HUES6 (cell line): ENCODE results near the gene EXOC7.

Experiments
- H3K27ac ChIP-seq: 2 replicates; pipeline ENCODE4 v1.7.0; 2013; ENCODE audit warnings: low read depth, mild to moderate bottlenecking, low read length, inconsistent platforms
- H3K27me3 ChIP-seq: 2 replicates; pipeline ENCODE4 v1.6.1; 2013; ENCODE audit warnings: low read length; ENCODE audit not compliant: control insufficient read depth, insufficient read depth
- H3K36me3 ChIP-seq: 2 replicates; pipeline ENCODE4 v1.6.1; 2013; ENCODE audit warnings: low read length; ENCODE audit not compliant: control insufficient read depth, insufficient read depth
- H3K4me1 ChIP-seq: 2 replicates; pipeline ENCODE4 v1.6.1; 2013; ENCODE audit warnings: low read length; ENCODE audit not compliant: control insufficient read depth, insufficient read depth
- H3K4me3 ChIP-seq: 2 replicates; pipeline ENCODE4 v1.5.1; 2013; ENCODE audit warnings: low read depth, low read length
- H3K9ac ChIP-seq: one replicate; pipeline ENCODE4 v1.6.1; 2013; ENCODE audit warnings: mild to moderate bottlenecking, low read length
- H3K9me3 ChIP-seq: 2 replicates; pipeline ENCODE4 v1.6.1; 2013; ENCODE audit warnings: low read depth, low read length; ENCODE audit not compliant: control insufficient read depth, insufficient read depth

The EXOC7 gene

DNA sequence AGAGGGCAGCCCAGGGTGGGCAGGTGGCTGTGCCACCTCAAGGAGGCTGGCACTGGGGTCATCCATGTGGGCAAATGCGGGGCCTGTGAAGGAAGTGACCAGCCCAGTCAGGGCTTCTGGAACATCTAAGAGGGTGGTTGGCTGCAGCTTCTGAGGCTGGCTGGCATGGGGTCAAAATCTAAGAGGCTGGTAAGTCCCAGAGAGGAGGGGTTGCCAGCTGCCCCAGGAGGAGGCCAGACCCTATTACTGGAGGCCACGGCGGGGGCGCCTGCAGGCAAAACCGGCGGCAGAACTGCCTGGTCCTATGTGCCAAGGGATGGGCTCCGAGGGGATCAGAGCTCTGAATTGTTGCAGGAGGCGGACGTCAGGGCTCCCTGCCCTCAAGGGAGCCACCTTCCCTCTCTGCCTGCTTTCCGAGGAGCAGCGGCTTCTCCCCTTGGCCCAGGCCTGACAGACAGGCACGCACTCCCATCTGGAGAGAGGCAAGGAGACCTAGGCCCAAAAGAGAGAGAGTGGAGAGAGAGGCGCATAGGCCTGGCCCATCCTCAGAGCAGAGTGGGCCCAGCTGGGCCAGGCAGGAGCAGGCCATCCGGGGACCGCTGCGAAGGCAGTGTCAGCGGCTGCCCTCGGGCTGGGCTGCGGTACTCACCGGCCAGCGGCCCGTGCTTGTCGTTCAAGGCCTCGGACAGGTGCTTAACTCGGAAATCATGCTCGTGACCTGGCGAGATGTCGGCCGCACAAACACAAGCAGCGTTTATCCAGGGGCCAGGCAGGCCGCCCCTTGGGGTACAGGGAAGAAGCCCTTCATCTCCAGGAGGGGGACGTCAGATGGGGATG is 13.7 kb downstream of the EXOC7 start:
- no peak overlapping the region for H3K9ac ChIP-seq
- H3K4me3 ChIP-seq, result no peak overlapping the region
- H3K9me3 ChIP-seq, result no peaks in the 10 kb centered on the region
- no peaks in the 10 kb centered on the region for H3K27me3 ChIP-seq
- peaks cover 95% of the 10 kb centered on the region for H3K36me3 ChIP-seq
- H3K4me1 ChIP-seq, result no peaks in the 10 kb centered on the region
- H3K27ac ChIP-seq, result no peak overlapping the region

GRCh38 chr17:76088868-76089576 is 14.6 kb downstream of the EXOC7 start:
- peaks cover 95% of the 10 kb centered on the region for H3K36me3 ChIP-seq
- no peaks in the 10 kb centered on the region for H3K4me1 ChIP-seq
- no peak overlapping the region for H3K9ac ChIP-seq
- no peaks in the 10 kb centered on the region for H3K9me3 ChIP-seq
- no peaks in the 10 kb centered on the region for H3K27me3 ChIP-seq
- H3K4me3 ChIP-seq, result no peak overlapping the region
- H3K27ac ChIP-seq, result no peak overlapping the region

GRCh38 chr17:76088041-76088867 is 15.3 kb downstream of the EXOC7 start:
- no peak overlapping the region for H3K9ac ChIP-seq
- H3K36me3 ChIP-seq, result peaks cover 95% of the 10 kb centered on the region
- H3K27ac ChIP-seq, result no peak overlapping the region
- no peaks in the 10 kb centered on the region for H3K27me3 ChIP-seq
- no peaks in the 10 kb centered on the region for H3K9me3 ChIP-seq
- H3K4me3 ChIP-seq, result no peak overlapping the region
- H3K4me1 ChIP-seq, result no peaks in the 10 kb centered on the region

GRCh38 chr17:76087531-76087930 is 16.1 kb downstream of the EXOC7 start:
- H3K4me1 ChIP-seq, result no peaks in the 10 kb centered on the region
- H3K27me3 ChIP-seq, result no peaks in the 10 kb centered on the region
- H3K9ac ChIP-seq, result no peak overlapping the region
- H3K27ac ChIP-seq, result no peak overlapping the region
- no peaks in the 10 kb centered on the region for H3K9me3 ChIP-seq
- peaks cover 95% of the 10 kb centered on the region for H3K36me3 ChIP-seq
- no peak overlapping the region for H3K4me3 ChIP-seq

DNA sequence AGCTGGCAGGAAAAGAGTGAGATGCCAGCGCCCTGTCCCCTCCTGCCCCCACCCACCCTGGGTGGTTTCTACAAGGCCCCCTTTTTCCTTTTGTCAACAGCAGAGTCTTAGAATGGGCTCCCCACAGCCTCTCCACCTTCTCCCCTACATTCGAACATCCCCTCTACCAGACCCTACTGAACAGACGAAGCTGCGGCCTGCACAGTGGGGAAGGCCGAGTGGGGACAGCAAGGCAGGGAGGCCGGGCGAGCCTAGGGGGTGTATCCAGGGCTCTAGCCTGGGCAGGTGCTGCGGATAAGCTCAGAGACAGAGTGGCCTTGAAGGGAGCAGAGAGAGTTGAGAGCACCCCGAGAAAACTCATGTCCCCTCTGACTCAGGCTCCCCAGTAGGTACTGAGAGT is 17.2 kb downstream of the EXOC7 start:
- Histone ChIP-seq H3K27me3 (no peaks in the 10 kb centered on the region), H3K27ac (no peak overlapping the region), H3K9me3 (no peaks in the 10 kb centered on the region), H3K36me3 (peaks cover 94% of the 10 kb centered on the region), H3K9ac (no peak overlapping the region), H3K4me1 (no peaks in the 10 kb centered on the region), H3K4me3 (no peak overlapping the region)

- no peaks in the 10 kb centered on the region for H3K27me3 ChIP-seq
- H3K4me3 ChIP-seq, result no peak overlapping the region
- peaks cover 89% of the 10 kb centered on the region for H3K36me3 ChIP-seq
- no peaks in the 10 kb centered on the region for H3K9me3 ChIP-seq
- H3K4me1 ChIP-seq, result no peaks in the 10 kb centered on the region; the same call in 1 of the 2 replicates
- no peak overlapping the region for H3K27ac ChIP-seq
- H3K9ac ChIP-seq, result no peak overlapping the region
Measured at GRCh38 chr17:76085731-76086366, 17.7 kb downstream of the EXOC7 start.

- Histone ChIP-seq H3K27me3 (peaks cover under 1% of the 10 kb centered on the region; the same call in 1 of the 2 replicates), H3K4me1 (peaks cover 7% of the 10 kb centered on the region), H3K9me3 (no peaks in the 10 kb centered on the region), H3K4me3 (no peak overlapping the region), H3K9ac (no peak overlapping the region), H3K27ac (no peak overlapping the region), H3K36me3 (peaks cover 82% of the 10 kb centered on the region)
Measured at GRCh38 chr17:76085066-76085730, 18.4 kb downstream of the EXOC7 start.

DNA sequence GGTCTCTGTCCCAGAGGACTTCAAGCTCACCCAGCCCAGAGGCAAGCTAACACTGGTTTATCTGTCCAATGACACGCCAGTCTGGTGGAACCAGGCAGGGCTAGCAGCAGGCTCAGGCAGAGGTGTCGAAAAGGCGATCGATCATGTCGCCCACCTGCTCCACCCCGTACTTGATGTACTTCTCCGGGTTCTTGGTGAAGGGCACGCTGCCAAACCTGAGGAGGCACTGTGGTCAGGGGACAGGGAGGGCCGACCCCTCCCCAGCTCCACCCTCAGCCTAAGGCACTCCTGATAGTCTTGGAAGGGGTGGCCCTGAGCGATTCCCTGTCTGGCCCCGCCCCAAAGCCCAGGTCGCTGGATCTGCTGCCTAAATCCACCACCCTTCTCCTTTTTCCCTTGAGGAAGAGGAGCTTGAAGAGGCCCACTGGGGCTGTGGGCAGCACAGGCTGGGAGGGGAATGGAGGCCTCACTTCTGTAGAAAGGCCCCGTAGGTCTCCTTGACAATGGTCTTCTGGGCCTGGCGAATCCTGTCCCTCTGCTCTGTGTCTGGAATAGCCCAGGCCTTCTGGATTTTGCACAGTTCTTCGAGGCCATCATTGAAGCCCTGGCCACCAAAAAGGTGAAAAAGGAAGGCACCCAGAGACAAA is 19.9 kb downstream of the EXOC7 start:
- Histone ChIP-seq H3K27me3 (peaks cover 16% of the 10 kb centered on the region), H3K4me3 (no peak overlapping the region), H3K27ac (no peak overlapping the region), H3K36me3 (peaks cover 67% of the 10 kb centered on the region), H3K4me1 (peaks cover 19% of the 10 kb centered on the region), H3K9me3 (no peaks in the 10 kb centered on the region), H3K9ac (no peak overlapping the region)

DNA sequence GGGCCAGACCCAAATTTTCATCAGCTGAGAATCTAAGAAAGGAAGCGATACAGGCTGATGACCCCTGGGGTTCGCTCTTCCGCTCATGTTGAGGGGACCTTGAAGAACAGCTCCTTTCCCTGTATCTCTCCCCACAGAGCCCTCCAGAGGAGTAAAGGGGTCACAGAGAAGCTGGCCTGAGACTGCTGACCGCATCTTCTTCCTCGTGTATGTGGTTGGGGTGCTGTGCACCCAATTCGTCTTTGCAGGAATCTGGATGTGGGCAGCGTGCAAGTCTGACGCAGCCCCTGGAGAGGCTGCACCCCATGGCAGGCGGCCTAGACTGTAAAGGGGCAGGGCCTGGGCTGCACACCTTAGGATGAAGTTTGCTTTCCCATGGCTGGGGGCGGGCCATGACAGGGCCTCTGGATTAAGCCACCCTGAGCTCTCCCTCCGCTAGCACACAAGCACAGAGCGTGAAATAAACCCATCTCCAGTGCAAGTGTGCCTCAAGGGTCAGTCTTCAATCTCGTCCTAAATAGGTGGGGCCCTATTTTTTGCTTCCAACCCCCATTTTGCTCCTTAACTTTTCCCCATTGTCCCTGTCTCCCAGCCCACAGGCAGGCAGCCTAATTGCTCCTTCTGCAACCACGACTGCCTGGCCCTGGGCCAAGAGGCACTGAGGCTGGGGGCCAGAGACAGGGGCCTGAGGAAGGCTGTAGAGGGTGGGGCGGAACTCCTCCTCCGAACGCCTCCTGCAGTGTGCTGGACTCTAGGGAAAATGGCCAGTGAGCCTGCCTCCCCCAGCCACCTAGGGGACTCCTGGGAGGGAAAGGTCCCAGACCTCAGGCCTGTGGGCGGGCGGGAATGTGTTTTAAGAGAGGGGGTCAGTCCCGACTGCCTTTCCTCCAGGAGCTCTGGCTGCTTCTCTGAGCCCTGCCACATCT is 21.0 kb downstream of the EXOC7 start:
- Histone ChIP-seq H3K27me3 (peaks cover 27% of the 10 kb centered on the region), H3K9ac (no peak overlapping the region), H3K9me3 (no peaks in the 10 kb centered on the region), H3K4me1 (peaks cover 19% of the 10 kb centered on the region), H3K27ac (no peak overlapping the region), H3K36me3 (peaks cover 56% of the 10 kb centered on the region), H3K4me3 (no peak overlapping the region)
